Hindlimb muscle (tissue), 1 donor: ENCODE results near the gene EFCAB13. TPM values are rescaled to one million over a fixed set of nuclear protein-coding genes. Genes with fewer than 3 reads are reported as not detected.
"Not testable (repeated sequence)": the region's sequence is repeated elsewhere in the genome, so short reads cannot be mapped to it uniquely, and the experiment has no call there.

Experiments used
- DNase-seq: peaks from one replicate; pipeline ENCODE4 v3.0.0-alpha.2; 2013
- polyA plus RNA-seq: library from polyadenylated mRNA; unstranded; fragments of 120-200 nt; gene quantifications from one replicate; pipeline ENCODE4 v1.2.1, GENCODE V29; 2013; ENCODE audit not compliant: insufficient read length

EFCAB13 gene
- polyA plus RNA-seq, 1 donor, result 5.2 TPM

GRCh38 chr17:47332287-47332686 is 8.5 kb downstream of the EFCAB13 start:
- DNase-seq, result no peak

- no peak for DNase-seq
Measured at GRCh38 chr17:47335101-47335936, 11.6 kb downstream of the EFCAB13 start.

GRCh38 chr17:47338026-47338425 is 14.3 kb downstream of the EFCAB13 start:
- no peak for DNase-seq

DNA sequence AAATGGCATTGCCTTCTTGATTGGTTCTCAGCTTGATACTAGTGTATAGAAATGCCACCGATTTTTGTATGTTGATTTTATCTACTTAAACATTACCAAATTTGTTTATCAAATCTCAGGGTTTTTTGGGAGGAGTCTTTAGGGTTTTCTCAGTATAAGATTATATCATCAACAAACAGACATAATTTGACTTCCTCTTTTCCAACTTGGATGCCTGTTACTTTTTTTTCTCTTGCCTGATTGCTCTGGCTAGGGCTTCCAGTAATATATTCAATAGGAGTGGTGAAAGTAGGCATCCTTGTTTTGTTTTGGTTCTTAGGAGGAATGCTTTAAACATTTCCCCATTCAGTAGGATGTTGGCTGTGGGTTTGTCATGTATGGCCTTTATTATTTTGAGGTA is 29.1 kb downstream of the EFCAB13 start:
- no peak for DNase-seq

DNA sequence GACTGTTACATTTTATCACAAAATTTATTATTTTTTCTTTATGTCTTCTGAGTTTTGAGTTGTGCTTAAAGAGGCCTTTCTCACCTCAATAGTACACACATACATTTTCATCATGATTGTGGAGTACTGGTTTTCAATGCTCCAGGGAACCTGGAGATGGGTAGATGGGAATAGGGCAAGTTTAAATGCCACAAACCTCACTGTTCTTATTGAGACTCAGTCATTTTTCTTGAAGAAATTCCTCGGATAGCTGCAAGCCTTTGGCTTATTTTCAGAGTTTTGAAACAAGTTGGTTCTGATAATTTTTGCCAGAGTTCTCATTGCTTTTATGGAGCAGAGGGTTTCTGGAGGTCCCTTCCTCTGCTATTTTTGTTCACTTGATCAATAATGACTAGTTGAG is 34.9 kb downstream of the EFCAB13 start:
- no peak for DNase-seq

- no peak for DNase-seq
Measured at GRCh38 chr17:47363171-47363570, 39.4 kb downstream of the EFCAB13 start.

- DNase-seq, result no peak
Measured at GRCh38 chr17:47367257-47367656, 43.5 kb downstream of the EFCAB13 start.

DNA sequence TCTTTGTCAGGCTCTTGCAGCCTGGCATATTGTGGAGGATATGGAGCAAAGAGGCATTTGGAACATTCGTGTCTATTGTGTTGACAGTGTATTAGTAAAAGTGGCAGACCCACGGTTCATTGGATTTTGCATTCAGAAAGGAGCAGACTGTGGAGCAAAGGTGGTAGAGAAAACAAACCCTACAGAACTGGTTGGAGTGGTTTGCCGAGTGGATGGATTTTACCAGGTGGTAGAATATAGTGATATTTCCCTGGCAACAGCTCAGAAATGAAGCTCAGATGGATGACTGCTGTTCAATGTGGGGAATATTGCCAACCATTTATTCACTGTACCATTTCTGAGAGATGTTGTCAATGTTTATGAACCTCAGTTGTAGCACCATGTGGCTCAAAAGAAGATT is 44.5 kb downstream of the EFCAB13 start:
- DNase-seq, result no peak

DNA sequence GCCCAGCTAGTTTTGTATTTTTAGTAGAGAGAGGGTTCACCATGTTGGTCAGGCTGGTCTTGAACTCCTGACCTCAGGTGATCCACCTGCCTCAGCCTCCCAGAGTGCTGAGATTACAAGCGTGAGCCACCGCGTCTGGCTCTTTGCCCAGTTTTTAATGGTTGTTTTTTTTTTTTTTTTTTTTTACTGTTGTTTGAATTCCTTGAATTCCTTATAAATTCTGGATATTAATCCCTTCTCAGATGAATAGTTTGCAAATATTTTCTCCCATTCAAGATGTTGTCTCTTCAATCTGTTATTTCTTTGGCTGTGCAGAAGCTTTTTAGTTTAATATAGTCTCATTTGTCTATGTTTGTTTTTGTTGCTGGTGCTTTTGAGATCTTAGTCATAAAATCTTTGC is 47.1 kb downstream of the EFCAB13 start:
- DNase-seq, result not testable (repeated sequence)

- no peak for DNase-seq
Measured at GRCh38 chr17:47373002-47373401, 49.2 kb downstream of the EFCAB13 start.

GRCh38 chr17:47376247-47376646 is 52.5 kb downstream of the EFCAB13 start:
- no peak for DNase-seq

- DNase-seq, result no peak
Measured at GRCh38 chr17:47388825-47389224, 65.1 kb downstream of the EFCAB13 start.

DNA sequence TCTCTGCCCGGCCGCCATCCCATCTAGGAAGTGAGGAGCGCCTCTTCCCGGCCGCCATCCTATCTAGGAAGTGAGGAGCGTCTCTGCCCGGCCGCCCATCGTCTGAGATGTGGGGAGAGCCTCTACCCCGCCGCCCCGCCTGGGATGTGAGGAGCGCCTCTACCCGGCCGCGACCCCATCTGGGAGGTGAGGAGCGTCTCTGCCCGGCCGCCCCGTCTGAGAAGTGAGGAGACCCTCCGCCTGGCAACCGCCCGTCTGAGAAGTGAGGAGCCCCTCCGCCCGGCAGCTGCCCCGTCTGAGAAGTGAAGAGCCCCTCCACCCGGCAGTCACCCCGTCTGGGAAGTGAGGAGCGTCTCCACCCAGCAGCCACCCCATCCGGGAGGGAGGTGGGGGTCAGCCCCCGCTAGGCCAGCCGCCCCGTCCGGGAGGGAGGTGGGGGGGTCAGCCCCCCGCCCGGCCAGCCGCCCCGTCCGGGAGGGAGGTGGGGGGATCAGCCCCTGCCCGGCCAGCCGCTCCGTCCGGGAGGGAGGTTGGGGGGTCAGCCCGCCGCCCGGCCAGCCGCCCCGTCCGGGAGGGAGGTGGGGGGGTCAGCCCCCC is 73.9 kb downstream of the EFCAB13 start:
- DNase-seq, result not testable (repeated sequence)

GRCh38 chr17:47400333-47400732 is 76.6 kb downstream of the EFCAB13 start:
- DNase-seq, result no peak

GRCh38 chr17:47401100-47401499 is 77.3 kb downstream of the EFCAB13 start:
- DNase-seq, result no peak

DNA sequence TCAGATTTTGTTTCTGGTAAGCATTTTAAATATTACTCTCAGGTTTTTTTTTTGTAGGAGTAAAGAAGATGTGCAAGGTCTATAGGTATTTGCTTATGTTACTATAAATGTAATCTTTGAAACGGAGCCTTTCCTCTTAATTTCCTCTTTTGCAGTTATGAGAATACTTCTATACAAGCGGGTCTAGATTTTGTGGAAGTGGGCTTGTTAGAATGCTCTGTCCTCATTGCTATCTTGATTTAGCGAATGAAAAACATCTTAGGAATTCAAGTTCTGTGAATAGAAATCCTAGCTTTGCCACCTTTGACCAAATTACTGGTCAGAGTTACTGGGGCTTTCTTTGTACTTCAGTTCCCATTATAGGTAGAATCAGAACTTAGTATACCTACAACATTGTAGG is 80.3 kb downstream of the EFCAB13 start:
- no peak for DNase-seq

- no peak for DNase-seq
Measured at GRCh38 chr17:47404875-47405274, 81.1 kb downstream of the EFCAB13 start.

- no peak for DNase-seq
Measured at GRCh38 chr17:47413872-47414271, 90.1 kb downstream of the EFCAB13 start.

GRCh38 chr17:47414612-47415011 is 90.9 kb downstream of the EFCAB13 start:
- DNase-seq, result no peak

DNA sequence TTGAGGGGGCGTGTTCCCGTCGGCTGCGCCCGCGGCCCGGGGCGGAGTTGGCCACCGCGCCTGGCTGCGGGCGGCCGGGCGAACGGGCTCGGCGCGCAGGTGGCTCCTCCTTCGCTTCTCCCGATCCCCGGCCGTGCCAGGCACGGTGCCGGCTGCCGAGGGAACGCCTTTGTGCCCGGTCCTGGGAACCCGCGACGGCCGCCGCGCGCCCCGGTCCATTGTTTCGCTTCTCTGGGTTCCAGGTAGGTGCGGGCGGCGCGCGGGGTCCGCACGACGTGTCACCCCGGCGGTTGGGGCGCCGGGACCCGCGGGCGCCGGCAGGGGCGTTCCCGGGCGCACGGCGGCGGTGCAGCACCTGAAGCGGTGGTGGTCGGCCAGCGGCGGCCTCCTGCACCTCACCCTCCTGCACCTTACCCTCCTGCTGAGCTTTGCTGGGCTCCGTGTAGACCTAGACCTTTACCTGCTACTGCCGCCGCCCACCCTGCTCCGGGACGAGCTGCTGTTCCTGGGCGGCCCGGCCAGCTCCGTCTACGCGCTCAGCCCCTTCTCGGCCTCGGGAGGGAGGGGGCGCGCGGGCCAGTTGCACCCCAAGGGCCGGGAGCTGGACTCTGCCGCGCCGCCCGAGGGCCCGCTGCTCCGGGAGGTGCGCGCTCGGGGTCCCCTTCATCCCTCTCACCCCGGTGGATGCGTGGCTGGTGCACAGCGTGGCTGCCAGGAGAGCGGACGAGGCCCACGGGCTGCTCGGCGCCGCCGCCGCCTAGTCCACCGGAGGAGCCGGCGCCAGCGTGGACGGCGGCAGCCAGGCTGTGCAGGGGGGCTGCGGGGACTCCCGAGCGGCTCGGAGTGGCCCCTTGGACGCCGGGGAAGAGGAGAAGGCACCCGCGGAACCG is 99.9 kb downstream of the EFCAB13 start:
- DNase-seq, result peak; percentile 2

GRCh38 chr17:47425233-47425632 is 101.5 kb downstream of the EFCAB13 start:
- not testable (repeated sequence) for DNase-seq

DNA sequence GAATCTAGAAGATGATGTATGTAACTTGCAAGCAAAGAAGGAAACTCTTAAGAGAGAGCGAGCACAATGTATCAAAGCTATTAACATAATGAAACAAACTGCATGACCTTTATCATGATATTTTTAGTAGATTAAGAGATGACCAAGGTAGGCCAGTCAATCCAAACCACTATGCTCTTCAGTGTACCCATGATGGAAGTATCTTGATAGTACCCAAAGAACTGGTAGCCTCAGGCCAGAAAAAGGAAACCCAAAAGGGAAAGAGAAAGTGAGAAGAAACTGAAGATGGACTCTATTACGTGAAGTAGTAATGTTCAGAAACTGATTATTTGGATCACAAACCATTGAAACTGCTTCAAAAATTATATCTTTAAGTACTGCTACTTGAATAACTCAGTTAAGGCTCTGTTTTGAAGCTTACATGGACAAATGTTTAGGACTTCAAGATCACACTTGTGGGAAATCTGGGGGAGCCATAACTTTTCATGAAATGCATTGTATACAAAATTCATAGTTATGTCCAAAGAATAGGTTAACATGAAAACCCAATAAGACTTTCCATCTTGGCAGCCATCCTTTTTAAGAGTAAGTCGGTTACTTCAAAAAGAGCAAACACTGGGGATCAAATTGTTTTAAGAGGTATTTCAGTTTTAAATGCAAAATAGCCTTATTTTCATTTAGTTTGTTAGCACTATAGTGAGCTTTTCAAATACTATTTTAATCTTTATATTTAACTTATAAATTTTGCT is 102.3 kb downstream of the EFCAB13 start:
- DNase-seq, result not testable (repeated sequence)
